ENCODE results near the gene YPEL3.

YPEL3 gene

DNA sequence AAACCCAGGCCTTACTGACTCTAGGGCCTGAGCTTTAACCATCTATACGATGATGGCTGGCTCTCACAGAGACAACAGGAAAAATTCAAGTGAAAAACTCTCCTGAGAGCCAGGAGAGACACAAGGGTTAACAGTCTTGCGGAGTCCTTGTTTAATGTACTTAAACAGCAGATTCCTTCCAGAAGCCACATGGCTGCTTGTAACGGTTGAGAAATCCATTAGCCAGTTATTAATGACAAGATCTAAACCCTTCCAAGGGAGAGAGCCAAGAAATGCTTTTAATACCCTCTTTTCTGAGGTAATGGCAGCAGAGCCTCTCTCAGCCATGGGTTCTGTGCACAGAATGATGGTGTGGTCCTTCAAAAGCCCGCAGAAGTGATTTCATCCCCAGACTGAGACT is 35.7 kb downstream of the YPEL3 start:
- CTCF ChIA-PET: no interaction called here
- DNase-seq (ENCODE audit: low read depth, low spot score): no peak
- TF ChIP-seq, protein P1, sequence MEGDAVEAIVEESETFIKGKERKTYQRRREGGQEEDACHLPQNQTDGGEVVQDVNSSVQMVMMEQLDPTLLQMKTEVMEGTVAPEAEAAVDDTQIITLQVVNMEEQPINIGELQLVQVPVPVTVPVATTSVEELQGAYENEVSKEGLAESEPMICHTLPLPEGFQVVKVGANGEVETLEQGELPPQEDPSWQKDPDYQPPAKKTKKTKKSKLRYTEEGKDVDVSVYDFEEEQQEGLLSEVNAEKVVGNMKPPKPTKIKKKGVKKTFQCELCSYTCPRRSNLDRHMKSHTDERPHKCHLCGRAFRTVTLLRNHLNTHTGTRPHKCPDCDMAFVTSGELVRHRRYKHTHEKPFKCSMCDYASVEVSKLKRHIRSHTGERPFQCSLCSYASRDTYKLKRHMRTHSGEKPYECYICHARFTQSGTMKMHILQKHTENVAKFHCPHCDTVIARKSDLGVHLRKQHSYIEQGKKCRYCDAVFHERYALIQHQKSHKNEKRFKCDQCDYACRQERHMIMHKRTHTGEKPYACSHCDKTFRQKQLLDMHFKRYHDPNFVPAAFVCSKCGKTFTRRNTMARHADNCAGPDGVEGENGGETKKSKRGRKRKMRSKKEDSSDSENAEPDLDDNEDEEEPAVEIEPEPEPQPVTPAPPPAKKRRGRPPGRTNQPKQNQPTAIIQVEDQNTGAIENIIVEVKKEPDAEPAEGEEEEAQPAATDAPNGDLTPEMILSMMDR (IDR thresholded peaks at IDR 0.05; ENCODE audit: insufficient read depth, low read length, missing control alignments): no peak
- POLR2A ChIA-PET: no interaction called here
- H3K4me3 ChIP-seq (ENCODE audit: low read depth, low read length): no peak overlapping the region

DNA sequence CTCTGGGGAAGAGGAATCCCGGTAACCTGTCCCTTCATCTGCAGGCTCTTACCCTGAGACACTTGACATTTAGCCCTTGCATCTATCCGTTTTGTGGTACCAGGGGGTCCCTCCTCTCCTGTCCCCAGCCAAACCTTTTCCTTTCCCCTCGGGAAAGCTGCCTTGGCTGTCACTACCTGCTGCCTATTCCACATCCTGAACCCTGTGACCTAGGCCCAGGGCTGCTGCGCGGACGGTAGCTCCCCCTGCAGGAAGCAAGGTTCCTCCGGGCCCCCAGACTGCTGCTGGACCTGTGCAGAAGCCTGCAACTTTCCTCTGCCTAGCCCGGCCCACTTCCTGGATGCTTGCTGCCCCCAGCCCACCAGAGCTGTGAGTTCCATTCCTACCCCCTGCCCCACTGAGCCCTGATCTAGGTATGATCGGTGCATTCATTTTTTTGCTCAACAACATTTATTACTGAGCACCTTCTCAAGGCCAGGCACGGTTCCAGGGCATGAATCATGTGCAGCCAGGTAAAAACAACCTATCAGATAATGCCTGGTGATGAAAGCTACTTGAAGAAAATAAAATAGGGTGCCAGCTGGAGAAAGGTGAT is 41.0 kb downstream of the YPEL3 start:
- CTCF ChIA-PET: interaction anchor here (0.5 to 4.3 kb wide), 15 partner anchors 9 to 355 kb away, joined by 3 to 17 read pairs (median 4); partner anchors contain the start of genes ALDOA, GDPD3, KIF22 and TBX6
- DNase-seq (ENCODE audit: low read depth, low spot score): no peak
- no peak overlapping the region; the same call in 1 of the 2 replicates for H3K4me3 ChIP-seq (ENCODE audit: low read depth, low read length)
- POLR2A ChIA-PET: interaction anchor here (2.1 kb wide), 1 partner anchor 10 kb away, joined by 11 read pairs; the partner anchor contains the start of gene ALDOA
- TF ChIP-seq, protein P1 (IDR thresholded peaks at IDR 0.05; ENCODE audit: insufficient read depth, low read length, missing control alignments): peak; percentile 72

DNA sequence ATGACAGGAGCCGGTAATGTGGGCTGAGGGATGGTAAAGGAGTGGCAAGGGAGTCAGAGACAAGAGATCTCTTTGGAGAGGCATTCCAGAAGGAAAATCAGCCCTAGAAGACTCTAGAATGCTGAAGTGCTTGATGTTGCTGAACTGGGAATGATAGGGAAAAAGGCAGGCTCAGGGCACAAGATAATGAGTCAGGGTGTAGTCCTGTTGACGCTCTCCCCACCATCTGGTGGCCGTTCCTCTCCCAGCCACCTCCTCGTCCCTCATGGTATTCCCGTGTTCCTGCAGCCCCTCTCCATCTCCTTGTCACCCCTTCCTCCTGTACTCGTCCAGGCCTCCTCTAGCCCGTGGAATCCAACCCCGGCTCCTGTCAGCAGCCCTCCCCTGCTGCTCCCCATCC is 41.6 kb downstream of the YPEL3 start:
- TF ChIP-seq, protein P1 (IDR thresholded peaks at IDR 0.05; ENCODE audit: insufficient read depth, low read length, missing control alignments): peak; percentile 3
- CTCF ChIA-PET: interaction anchor here (1.4 to 4.3 kb wide), 7 partner anchors 9 to 60 kb away, joined by 3 to 17 read pairs (median 9); partner anchors contain the start of genes ALDOA and GDPD3
- DNase-seq (ENCODE audit: low read depth, low spot score): no peak
- POLR2A ChIA-PET: interaction anchor here (0.8 to 2.5 kb wide), 3 partner anchors 11 to 264 kb away, joined by 3 to 36 read pairs (median 11); partner anchors contain the start of gene ALDOA
- H3K4me3 ChIP-seq (ENCODE audit: low read depth, low read length): peak overlapping the region; percentile 9

DNA sequence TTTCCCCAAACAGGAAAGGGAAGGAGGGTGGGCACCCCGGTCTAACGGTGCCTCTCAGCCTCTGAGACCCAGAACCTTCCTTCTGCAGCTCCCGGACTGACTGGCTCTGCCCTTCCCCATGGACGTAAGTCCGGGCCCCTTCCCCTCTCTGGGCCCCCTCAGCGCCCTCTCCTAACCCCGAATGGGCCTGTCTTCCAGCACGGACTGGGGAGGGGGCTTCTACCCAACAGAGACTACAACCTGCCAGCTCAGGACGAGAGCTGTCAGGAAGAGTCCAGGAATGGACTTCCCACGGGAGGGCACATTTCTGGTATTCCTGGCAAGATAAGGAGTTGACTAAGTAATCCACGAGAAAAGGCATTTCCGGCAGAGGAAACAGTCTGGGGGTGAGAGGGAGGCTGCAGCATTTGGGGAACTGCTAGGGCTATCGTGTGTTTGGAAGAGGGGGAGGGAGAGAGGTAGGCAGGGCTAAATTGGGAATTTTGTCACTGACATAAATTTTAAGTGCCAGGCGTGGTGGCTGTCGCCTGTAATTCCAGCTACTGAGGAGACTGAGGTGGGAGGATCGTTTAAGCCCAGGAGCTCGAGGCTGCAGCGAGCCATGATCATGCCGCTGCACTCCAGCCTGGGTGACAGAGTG is 42.5 kb downstream of the YPEL3 start:
- DNase-seq (ENCODE audit: low read depth, low spot score): no peak
- TF ChIP-seq, protein P1 (IDR thresholded peaks at IDR 0.05; ENCODE audit: insufficient read depth, low read length, missing control alignments): no peak
- H3K4me3 ChIP-seq (ENCODE audit: low read depth, low read length): peak overlapping the region; percentile 83
- CTCF ChIA-PET: interaction anchor here (0.9 to 5.7 kb wide), 8 partner anchors 9 to 205 kb away, joined by 3 to 28 read pairs (median 4); partner anchors contain the start of genes ALDOA and TLCD3B
- POLR2A ChIA-PET: interaction anchor here (0.6 to 2.5 kb wide), 4 partner anchors 8 to 263 kb away, joined by 3 to 36 read pairs (median 3); partner anchors contain the start of gene ALDOA

GRCh38 chr16:30052671-30053372 is 43.2 kb downstream of the YPEL3 start:
- TF ChIP-seq, protein P1 (IDR thresholded peaks at IDR 0.05; ENCODE audit: insufficient read depth, low read length, missing control alignments): no peak
- ChIA-PET CTCF (interaction anchor here (0.9 to 5.7 kb wide), 9 partner anchors 8 to 205 kb away, joined by 3 to 28 read pairs (median 5); partner anchors contain the start of genes ALDOA, TBX6 and TLCD3B), POLR2A (interaction anchor here (0.6 to 2.5 kb wide), 2 partner anchors 9 to 13 kb away, joined by 3 to 36 read pairs; partner anchors contain the start of gene ALDOA)
- peak overlapping the region; percentile 83 for H3K4me3 ChIP-seq (ENCODE audit: low read depth, low read length)
- no peak for DNase-seq (ENCODE audit: low read depth, low spot score)
